DMS53 treated with DMSO at 0.1 percent for 48 hours (cell line): ENCODE results near the gene TROAP.
"Not testable (repeated sequence)": the region's sequence is repeated elsewhere in the genome, so short reads cannot be mapped to it uniquely, and the experiment has no call there.

Source experiments
- DNase-seq: peaks from one replicate; lab custom pipeline; 2025; ENCODE audit not compliant: unreplicated experiment; lab: John Stamatoyannopoulos, UW

Gene TROAP

DNA sequence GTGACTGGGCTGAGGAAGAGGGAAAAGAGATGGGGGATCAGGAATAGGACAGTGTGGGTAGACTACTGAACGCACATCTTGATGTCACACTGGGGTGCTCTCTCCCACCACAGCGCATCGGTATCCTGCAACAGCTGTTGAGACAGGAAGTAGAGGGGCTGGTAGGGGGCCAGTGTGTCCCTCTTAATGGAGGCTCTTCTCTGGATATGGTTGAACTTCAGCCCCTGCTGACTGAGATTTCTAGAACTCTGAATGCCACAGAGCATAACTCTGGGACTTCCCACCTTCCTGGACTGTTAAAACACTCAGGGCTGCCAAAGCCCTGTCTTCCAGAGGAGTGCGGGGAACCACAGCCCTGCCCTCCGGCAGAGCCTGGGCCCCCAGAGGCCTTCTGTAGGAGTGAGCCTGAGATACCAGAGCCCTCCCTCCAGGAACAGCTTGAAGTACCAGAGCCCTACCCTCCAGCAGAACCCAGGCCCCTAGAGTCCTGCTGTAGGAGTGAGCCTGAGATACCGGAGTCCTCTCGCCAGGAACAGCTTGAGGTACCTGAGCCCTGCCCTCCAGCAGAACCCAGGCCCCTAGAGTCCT, 7.1 kb downstream of the TROAP start:
- no peak for DNase-seq

DNA sequence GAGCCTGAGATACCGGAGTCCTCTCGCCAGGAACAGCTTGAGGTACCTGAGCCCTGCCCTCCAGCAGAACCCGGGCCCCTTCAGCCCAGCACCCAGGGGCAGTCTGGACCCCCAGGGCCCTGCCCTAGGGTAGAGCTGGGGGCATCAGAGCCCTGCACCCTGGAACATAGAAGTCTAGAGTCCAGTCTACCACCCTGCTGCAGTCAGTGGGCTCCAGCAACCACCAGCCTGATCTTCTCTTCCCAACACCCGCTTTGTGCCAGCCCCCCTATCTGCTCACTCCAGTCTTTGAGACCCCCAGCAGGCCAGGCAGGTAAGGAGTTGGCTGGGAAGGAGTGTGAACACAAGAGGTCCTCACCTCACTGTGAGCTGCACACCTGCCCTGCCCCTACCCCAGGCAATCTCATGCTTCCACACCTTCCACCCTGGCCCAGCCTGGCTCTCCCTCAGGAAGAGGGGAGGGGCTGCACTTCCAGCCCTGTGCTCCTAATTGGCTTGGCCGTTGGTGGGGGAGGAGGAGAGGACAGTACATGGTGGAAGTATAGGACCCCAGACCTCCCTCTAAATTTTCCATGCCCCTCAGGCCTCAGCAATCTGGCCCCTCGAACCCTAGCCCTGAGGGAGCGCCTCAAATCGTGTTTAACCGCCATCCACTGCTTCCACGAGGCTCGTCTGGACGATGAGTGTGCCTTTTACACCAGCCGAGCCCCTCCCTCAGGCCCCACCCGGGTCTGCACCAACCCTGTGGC, 7.8 kb downstream of the TROAP start:
- no peak for DNase-seq

DNA sequence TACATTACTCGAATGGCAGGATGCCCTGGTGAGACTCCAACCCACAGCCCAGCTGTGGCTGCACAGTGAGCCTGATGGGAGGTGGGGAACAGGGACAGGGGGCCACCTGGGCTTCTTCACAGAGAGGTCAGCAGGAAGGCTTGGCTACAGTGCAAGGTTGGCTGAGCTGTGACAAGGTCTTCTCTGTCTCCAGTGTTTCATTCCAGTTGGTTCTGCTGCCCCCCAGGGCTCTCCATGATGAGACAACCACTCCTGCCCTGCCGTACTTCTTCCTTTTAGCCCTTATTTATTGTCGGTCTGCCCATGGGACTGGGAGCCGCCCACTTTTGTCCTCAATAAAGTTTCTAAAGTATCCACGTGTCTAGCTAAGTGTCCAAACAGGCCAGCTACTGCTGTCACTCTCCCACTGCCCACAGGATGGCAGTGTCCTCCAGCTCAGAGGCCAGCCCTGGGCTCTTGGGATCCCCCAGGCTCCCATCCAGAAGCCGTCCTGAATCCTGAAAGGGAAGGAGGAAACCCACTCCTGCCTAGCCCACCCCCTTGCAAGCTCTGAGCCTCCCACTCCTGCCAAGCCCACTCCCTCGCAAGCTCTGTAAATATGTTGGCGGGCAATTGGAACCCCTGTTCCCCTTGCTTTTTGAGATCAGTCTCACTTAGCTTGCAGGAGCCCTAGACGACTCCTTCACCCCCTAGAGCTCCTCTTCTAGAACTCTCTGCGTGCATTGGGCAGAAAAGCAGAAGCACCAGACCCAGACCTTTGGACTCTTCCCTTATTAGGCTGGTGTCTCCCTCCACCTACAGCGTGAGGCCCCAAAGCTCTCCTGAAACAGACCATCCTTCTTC, 8.5 kb downstream of the TROAP start:
- peak; percentile 66 for DNase-seq

DNA sequence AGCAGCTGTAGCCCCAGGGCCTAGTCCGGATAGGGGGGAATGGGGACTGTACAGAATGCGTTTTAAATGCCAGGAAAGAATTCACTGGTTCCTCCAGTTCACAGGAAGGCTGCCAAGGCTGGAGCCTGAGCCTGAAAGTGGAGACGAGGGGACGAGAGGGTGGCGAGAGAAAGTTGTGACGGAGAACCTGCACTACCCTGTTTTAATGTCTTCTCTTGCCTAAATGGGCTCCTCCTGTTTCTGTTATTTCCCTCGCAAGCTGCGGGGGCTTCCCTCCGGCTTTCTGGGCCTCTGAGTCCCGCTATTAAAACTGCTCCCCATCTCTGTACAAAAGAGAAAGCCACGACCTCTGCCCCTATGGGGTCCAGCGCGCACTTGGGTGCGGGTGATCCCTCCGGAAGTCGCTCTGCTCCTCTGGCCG, 9.4 kb downstream of the TROAP start:
- DNase-seq = no peak

DNA sequence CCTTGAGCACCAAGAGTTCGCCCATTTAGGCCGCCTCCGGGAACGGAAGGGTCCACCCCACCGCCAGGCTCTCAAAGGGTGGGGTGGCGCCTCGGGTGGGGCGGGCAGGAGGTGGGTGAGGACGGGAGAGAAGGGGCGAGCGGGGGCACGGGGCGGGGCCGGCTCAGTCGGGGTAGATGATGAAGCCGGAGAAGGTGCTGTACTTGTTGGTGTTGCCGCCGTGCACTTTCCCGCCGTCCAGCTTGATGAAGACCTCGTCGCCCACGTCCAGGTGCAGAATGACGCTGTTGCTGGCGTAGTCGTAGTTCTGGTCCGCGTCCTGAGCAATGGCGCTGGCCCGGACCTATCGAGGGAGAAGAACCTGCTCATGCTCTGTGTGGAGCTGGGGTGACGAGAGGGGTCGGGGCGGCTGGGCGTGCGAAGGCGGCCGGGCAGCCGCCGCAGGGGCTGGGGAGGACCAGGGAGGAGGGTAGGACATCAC, 9.9 kb downstream of the TROAP start:
- DNase-seq = no peak

DNA sequence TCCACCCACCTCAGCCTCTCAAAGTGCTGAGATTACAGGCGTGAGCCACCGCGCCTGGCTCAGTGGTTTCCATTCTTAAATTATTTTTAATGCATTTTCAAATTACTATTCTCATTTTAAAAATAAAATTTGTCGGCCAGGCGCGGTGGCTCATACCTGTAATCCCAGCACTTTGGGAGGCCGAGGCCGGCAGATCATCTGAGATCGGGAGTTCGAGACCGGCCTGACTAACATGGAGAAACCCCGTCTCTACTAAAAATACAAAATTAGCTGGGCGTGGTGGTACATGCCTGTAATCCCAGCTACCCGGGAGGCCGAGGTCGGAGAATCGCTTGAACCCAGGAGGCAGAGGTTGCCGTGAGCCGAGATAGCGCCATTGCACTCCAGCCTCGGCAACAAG, 10.7 kb downstream of the TROAP start:
- not testable (repeated sequence) for DNase-seq

DNA sequence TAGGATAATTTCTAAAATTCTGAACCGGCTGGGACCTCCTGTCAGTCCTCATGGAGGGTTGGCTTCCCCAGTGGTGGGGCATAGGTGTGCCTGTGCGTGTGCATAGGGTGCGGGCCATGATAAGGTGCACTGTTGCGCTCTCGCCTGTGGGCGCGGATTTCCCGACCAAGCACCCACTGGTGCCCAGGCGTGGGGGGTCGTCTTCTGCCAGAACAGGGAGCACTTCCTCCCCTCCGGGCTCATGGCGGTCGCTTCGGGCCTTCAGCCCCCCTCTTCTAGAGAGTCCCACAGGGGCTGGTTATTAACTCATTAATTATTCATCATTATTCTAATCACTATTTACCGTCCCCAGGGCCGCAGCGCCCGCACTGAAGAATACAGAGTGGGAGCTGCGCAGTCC, 11.2 kb downstream of the TROAP start:
- no peak for DNase-seq

DNA sequence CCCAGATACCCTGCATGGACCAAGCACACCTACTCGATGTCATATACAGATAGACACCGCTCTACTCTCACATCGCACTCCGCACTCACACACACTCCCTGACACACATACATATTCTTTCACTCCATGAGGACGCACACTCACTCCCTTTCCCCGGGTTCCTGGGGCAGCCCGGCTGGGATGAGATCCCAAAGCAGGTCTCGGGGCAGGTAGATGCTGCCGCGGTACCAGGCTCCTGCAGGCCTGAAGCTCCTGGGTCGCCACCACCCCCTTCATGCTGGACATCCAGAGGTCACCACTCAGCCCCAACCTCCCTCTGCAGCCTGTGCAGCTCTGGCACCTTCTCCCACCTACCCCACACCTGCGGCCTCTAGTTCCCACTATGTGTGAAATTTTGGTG, 11.6 kb downstream of the TROAP start:
- DNase-seq = no peak

DNA sequence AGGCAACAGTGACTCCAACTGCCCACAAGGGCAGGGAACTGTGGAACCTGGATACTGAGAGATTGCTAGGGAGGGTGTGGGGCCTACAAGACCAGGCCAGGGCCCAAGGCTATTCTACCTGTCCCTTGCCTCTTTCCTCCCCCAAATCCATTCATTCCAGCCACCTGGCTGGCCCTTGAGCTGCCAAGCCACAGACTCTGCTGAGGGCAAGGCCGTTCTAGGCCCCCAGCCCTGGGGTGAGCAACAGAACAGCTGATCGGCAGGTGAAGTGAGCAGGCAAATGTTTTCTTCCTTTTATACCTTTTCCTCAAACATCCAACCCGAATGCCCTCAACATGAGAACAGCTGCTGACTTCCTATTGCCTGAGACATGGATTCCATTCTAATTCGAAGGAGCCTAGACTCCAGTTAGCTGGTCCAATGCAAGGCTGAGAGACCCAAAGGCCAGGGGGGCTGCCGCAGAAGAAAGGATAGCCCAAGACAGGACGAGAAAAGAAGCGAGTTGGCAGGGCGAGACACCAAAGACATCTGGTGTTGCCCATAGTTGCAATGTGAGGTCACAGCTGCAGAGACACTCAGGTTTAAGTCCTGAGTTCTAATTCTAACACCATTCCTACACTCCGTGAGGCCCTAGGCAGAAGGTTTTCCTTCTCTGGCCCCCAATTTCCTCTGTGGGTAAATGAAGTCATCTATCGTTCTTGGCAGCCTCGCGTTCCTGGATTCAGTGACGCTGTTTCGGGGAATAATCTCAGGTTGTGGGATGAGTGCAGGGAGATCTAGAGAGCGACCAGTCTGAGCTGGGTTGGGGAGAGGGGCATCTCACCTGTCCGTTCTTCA, 12.3 kb downstream of the TROAP start:
- DNase-seq = no peak

DNA sequence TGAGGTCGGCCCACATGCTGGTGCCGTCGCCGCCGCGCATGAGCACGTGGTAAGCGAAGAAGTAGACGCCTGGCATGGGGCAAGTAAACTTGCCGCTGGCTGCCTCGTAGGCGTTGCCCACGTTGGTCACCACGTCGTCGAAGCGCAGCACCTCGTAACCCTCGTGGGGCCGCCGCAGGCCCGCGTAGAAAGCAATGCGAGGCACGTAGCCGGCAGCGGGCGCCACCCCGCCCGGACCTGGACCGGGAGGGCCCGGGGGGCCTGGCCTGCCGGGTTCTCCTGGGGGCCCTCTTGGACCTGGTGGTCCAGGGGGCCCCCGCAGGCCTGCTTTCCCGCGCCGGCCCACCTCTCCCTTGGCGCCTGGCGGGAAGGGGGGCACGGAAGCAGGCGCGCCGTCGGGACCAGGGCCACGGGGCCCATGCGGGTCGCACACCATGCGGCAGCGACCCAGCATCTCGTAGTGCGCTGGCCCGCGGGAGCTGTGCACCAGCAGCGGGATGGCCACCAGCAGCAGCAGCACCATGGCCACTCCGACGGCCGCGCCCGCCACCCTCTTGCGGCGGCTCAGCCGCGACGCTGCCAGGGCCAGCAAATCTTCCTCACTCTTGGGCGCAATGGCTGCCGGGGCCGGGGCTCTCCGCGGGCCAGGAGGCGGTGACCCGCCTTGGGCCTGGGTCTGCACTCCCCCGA, 13.0 kb downstream of the TROAP start:
- no peak for DNase-seq

DNA sequence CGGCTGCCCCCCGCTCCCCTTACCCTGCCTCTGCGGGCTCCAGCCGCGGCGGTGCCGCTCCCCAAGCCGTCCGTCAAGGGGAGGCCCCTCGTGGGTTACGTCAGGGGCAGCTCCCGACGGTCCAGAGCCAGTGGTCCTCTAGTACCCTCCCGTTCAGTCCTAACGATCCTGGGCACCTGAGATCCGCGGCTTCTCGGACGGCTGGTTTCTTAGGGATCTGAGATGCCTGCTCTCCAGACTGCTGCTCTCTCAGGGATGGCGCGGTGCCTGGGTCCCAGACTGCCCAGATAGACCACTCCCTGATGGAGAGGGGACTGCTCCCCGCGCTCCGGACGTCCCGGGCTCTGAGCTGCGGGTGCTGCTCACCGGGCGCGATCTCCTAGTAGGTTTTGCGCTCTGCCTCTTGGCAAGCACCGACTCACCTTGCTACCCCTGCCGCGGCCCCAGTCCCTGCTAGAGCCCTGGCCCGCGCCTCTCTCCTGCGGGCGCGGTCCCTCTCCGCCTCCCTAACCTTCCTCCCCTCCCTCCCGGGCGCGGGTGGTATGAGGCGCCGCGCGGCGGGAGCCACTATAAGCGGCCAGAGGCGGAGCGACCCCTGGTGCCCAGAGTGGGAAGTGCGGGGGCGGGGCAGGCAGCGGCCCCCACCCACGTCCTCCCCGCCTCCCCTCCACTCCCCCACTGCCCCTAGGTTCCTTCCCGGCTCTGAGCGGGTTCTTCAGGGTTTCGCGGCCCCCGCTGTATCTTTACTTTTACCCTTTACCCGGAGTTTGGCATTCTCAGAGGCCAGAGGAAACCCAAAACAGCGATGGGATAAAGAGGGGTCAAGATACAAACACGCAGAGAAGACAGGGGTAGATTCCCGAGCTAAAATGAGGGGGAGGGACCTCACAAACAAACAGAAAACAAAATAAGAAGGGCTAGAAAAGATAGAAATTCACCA, 13.9 kb downstream of the TROAP start, which contains the start of gene C1QL4:
TSS of gene C1QL4 (minus strand) at position 544 of the 940 bp plus-strand sequence. CDS start 711 bp downstream, outside the sequence.
- peak; percentile 45 for DNase-seq

DNA sequence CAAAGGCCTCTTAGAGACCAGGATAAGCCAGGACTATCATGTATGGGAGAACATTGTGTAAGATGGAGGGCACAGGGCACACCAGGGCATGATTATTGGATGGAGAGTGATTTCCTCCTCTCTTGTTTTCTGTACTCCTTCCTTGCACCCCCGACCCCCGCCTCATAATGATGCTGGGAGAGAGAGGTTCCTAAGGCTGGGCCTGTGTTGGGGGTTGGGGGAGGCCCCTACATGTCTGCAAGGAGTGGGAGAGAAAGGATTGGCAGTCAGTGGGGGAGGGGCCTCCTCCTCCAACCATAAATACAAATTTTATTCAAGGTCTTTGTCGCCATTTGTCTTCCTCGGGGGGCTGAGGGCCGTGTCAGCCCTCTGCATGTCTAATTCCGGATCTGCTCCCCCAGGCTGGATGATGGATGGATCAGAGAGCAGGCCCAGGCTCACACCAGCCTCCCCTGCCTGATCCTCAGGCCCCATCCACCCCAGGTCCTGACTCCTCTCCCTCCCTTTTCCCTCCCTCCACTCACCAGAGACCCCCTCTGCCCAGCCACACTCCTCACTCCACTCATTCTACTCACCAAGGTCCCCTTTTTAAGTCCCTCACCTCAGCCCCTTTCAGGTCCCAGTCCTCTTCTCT, 15.9 kb downstream of the TROAP start:
- no peak for DNase-seq

DNA sequence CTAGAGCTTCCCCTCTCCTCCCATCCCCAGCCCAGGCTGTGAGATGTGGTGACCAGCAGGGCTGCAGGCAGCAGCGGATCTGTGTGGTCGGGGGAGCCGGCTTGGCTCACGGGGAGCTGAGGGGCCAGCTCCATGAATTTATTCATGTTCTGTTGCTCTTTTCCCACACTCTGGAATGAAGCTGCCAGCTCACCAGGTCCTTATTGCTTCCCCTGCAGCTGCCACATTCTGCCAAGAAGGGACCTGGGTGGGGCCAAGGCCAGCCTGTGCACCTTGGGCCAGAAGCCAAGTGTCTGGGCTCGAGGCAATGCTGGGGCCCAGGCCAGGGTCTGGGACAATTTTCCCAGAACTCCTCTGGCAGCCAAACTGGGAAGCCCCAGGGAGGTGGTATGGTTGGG, 16.4 kb downstream of the TROAP start:
- DNase-seq = no peak

DNA sequence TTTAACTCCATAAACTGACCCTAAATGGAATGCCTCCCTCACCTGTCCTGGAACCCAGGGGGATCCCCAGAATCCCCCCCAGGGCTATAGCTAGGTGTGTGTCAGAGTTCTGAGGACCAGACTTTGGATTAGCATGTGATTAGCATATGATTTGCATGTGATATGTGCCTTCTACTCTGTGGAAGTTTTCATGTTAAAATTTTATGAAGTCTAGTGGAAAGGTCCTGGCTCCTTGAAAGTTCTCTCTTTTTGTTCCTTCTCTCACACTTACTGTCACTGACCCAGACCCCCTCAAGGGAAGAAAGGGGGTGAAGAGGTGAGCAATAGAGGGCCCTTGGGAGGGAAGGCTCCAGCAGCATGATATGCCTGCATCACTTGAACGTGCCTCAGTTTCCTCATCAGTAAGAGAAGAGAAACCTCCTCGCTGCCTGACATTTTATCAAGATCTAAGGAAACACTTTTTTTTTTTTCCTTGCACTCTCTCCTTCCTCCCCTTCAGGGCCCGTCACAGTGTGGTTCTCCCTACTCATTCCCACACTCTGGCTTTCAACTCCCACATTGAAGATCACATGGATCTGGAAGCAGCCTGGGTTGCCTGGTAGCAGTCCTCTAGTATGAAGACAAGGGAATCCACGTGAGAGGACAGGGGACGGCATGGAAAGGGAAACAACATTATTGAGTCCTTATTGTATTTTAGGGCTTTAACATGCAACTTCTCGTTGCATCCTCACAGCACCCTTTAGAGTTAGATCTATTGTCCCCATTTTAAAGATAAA, 17.2 kb downstream of the TROAP start:
- DNase-seq = no peak

DNA sequence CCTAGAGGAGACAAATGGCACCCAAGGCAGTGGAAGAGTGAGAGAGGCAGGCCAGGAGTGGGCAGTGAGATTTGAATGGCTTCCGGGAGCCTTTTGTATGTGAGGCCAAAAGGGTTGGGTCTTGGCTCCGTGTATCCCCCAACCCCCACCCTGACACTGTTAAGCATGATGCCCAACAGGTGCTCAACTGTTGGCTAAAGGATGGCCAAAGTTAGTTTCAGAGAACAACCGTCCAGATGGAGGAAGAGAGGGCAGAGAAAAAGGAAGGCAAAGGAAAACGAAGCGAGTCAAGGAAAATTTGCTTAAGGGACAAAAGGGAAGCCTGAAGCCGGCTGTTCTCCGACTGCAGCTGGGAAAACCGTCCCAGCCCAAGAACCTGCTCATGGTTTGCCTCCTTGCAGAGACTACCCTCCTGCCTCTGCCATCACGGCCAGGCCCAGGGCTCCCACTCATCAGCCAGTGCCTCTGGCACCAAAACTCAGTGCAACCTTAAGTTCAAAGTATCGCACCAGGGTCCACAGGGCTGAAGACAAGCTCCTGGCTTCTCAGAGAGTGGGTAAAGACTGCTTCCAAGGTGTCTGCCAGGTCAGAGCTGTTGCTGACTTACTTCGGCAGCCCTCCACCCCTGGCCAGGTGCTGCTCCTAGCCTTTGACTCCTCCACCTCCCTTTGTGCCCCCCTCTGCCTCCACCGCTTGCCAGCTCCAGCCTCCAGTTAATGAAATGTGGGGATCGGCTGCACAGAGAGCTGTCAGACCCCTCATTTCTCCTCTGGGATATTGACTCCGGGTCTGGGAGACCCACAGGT, 18.1 kb downstream of the TROAP start:
- DNase-seq = no peak

DNA sequence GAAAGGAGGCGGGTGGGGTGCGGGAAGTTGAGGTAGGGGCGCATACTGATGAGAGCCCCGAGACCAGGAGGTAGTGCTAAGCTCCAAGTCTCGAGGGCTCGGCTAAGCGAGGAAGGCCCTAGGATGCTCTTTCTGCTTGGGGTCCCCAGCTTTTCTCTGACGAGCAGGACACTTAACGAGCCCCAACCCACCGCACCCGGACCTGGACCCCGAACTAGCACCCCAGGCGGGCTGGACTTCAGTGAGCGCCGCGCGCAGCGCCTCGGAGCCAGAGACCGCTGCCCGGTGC, 18.7 kb downstream of the TROAP start:
- DNase-seq = no peak
